GM21367 (cell line): ENCODE measurements around the gene CCDC34.
A peak's percentile ranks its signal among the peaks of the same experiment; 100 is the strongest.

Experiments used
- ATAC-seq: cut with Tn5 transposase; IDR thresholded peaks from one replicate; pipeline ENCODE4 v1.9.1; 2021; ENCODE audit not compliant: unreplicated experiment

Gene CCDC34, protein sequence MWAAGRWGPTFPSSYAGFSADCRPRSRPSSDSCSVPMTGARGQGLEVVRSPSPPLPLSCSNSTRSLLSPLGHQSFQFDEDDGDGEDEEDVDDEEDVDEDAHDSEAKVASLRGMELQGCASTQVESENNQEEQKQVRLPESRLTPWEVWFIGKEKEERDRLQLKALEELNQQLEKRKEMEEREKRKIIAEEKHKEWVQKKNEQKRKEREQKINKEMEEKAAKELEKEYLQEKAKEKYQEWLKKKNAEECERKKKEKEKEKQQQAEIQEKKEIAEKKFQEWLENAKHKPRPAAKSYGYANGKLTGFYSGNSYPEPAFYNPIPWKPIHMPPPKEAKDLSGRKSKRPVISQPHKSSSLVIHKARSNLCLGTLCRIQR

DNA sequence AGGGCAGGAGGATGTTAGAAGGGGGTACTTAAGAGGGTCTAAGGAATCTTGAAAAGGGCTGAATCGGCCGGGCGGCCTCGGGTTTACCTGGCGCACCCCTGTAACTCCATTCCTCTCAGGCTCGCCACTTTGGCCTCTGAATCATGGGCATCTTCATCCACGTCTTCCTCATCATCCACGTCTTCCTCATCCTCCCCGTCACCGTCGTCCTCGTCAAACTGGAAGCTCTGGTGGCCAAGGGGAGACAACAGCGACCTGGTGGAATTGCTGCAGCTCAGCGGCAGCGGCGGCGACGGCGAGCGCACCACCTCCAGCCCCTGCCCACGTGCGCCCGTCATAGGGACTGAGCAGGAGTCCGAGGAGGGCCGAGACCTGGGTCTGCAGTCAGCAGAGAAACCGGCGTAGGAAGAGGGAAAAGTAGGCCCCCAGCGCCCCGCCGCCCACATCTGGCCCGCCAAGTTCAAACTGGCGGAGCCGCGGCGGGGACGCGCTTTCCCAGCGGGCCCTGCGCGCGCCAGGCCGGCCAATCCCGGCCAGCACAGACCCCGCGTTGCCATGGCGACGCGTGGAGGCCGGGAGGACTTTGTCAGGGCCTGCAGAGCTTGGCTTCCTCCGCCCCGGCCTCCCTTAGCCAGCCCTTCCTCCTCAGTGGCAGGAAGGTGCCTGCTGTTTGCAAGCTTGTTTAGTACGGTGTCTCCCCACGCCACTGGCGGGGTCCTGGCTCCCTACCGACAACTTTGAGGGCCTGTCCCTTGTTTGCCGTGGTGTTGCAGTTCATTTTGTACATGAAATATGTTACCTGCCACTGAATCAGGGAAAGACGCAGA is at the start of gene CCDC34:
CCDC34 (minus strand) TSS at position 467 of the 827 bp plus-strand sequence; CDS start at position 446, 21 bp downstream.
- peak; percentile 100 for ATAC-seq

- ATAC-seq, result no peak
Observed at GRCh38 chr11:27412192-27412691, 49.2 kb upstream of the CCDC34 start.

DNA sequence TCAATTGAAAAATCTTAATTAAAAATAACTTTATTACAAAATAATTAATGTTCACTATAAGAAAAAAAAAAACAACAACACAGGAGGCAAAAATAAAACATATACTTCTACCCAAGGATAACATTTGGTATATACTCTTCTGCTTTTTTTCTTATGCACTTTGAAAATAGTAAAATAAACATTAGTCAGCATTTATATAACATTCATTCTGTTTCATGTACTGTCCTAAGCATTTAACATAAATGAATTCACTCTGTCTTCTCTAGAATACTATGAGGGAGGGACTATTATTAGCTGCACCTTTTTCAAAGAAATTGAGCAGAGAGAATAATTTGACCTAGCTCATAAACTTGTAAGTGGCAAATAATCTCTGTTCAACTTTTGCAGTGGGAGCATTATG is 48.3 kb upstream of the CCDC34 start:
- ATAC-seq, result no peak

DNA sequence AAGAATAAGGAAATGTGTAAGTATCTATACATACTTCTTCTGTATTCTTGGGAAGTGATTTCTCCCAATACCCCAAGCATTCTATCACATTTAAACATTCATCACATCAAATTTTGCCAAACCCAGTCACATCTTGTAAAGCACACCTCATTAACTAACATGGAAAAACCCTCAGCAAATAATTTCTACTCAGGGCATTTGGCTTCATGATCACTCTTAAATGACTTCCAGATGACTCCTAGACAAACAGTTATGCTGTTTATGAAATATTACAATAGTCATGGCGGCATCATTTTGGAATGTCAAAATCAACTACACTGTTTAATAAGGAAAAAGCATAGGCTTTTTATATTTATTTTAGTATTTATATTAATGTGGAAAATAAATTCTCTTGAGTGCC is 47.3 kb upstream of the CCDC34 start:
- ATAC-seq, result no peak

GRCh38 chr11:27409742-27410141 is 46.7 kb upstream of the CCDC34 start:
- ATAC-seq, result no peak

DNA sequence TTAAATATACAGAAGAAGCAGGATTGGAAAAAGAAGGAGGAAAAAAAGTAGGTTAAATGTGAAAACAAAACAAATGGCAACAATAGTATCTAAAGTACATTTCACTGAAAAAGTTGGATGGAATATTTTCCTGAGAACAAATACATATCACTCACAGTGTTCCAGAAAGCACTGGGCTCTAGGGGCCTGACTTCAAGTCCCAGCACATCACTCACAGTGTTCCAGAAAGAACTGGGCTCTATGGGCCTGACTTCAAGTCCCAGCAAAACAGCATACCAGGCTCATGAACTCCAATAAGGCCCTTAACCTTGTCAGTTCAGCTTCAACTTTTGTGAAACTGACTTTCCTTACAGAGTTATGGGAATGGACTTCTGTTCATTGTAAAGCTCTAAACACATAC is 46.0 kb upstream of the CCDC34 start:
- no peak for ATAC-seq

DNA sequence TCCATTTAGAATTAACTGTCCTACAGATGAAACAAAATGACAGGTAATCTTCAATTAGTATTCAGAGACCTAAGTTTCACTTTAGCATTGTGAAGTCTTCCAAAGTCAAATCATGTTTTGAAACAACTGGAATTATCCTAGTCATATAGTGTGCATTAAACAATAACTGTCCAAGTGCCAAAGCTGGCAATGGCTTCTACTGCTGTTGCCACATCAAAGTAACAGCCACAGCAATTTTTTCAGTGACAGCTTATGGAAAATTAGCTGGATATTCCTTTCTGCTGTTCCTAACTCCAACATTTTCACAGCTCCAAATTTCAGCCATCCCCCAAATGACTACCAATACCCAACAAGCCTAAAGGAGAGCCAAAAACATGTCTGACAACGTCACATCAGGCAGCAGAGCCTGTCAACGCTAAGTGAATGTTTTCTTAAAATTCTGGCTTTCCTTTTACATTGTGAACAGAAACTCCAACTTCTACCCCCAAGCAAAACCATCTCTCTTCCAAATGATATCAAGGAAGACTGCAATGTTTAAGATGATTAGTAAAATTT is 45.3 kb upstream of the CCDC34 start:
- no peak for ATAC-seq

- no peak for ATAC-seq
Observed at GRCh38 chr11:27406498-27407354, 43.7 kb upstream of the CCDC34 start.

DNA sequence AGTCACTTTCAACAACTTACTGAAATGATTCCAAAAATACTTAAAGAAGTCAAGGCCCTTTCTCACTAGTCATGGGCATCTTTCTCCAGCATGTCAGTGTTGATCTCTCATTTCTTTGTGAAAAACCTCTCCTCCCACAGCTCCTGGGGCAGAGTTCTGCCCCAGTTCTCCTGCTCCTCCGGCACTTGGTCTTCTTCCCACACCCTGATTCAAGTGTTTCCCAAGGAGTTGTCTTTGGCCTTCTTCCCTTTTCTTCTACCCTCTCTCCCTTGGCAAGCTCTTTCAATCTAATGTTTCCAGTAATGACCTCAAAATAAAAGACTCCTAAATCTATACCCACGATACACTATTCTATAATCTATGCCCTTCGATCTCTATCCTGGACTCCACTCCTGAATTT is 42.1 kb upstream of the CCDC34 start:
- ATAC-seq, result no peak

DNA sequence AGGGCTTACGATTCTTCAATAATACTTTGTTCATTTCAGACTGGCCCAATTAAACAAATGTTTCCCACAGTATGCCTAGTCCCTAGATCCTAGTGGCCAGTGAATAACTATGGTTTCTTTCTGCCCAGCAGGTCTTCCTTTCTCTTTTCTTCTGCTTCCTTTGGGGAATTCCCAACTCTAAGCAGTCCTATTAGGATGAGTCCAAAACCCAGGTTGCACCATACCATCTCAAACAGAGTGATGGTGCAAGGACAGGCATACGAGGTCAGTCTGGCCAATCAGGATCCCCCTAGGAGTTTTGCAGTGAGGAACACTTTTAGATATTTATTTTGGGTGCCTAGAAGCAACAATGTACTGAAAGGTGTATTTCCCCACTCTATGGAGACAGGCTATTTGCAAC is 41.4 kb upstream of the CCDC34 start:
- ATAC-seq, result no peak

DNA sequence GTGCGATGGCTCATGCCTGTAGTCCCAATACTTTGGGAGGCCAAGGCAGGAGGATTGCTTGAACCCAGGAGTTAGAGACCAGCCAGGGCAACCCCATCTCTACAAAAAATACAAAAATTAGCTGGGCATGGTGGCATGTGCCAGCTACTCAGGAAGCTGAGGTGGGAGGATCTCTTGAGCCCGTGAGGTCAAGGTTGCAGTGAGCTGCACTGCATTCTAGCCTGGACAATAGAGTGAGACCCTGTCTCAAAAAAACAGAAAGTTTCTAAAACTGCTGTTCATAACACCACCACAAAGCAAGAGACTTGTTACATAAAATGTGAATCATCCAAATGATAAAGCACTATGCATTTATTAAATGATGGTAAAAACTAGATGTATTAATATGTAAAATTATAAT is 40.2 kb upstream of the CCDC34 start:
- no peak for ATAC-seq

- ATAC-seq, result no peak
Observed at GRCh38 chr11:27402450-27402849, 39.4 kb upstream of the CCDC34 start.

DNA sequence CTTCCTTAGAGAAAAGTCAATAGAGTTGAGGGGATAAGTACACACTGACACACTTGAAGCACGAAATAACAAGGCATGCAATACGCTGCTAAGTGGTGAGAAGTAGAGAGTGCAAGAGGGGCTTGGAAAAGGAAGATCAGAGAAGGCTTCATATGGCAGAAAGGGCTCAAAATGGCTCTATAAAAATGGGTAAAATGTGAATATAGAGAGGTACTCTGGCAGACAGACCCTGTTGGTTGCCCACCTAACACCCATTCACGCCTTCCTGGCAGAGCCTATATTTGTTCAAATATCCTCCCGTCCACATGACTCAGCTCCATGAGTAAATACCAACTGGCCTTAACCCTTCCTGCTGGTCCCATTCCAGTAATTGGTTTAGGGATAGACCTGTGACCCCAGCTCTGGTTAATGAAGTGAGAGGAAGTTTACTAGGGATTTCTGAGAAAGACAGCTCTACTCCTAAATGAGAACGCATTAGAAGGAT is 38.9 kb upstream of the CCDC34 start:
- ATAC-seq, result no peak

DNA sequence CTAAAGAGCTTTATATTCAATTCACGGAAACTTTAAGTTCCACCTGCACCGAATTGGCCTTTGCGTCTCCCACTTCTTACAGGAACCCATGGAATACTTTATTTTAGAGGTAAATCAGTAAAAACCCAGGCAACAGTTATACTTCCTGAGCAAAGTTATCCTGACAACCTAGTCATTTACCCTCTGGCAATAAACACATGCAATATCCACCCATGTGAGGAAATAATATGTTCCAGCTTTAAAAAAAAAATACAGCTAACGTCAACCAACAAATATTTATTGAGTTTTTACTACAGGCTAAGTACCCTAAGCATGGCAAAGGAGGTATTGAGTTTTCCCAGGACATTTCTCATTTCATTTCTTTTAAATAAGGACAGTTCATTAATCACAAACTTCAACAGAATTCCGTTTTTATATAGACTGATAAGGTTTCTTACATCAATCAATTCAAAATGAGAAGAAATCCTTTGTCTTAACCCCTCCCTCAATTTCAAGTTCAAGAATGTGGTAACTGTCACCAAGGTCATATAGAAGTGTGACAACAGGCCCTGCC is 38.3 kb upstream of the CCDC34 start:
- no peak for ATAC-seq

- ATAC-seq, result no peak
Observed at GRCh38 chr11:27398400-27398770, 35.4 kb upstream of the CCDC34 start.

GRCh38 chr11:27397624-27398399 is 34.8 kb upstream of the CCDC34 start:
- ATAC-seq, result no peak

- ATAC-seq, result no peak
Observed at GRCh38 chr11:27396259-27396839, 33.3 kb upstream of the CCDC34 start.

- ATAC-seq, result no peak
Observed at GRCh38 chr11:27395556-27396258, 32.7 kb upstream of the CCDC34 start.

- ATAC-seq, result no peak
Observed at GRCh38 chr11:27394781-27395228, 31.8 kb upstream of the CCDC34 start.
